PC-9 (cell line): ENCODE measurements around the gene UBE2S.

Source experiments
- EZH2 ChIP-seq: fragments of 200-600 bp; sonication (generic); IDR thresholded peaks from 2 replicates; pipeline ENCODE4 v1.8.0; 2017; ENCODE audit warnings: antibody characterized with exemption, low read depth
- TF ChIP-seq, protein P1 (sequence below): fragments of 200-600 bp; sonication (generic); conservative IDR thresholded peaks from 2 replicates; pipeline ENCODE4 v1.6.1; 2017; ENCODE audit warnings: mixed run types, antibody characterized with exemption, mild to moderate bottlenecking, moderate library complexity

- TF ChIP-seq EZH2 = no peak
- TF ChIP-seq, protein P1, sequence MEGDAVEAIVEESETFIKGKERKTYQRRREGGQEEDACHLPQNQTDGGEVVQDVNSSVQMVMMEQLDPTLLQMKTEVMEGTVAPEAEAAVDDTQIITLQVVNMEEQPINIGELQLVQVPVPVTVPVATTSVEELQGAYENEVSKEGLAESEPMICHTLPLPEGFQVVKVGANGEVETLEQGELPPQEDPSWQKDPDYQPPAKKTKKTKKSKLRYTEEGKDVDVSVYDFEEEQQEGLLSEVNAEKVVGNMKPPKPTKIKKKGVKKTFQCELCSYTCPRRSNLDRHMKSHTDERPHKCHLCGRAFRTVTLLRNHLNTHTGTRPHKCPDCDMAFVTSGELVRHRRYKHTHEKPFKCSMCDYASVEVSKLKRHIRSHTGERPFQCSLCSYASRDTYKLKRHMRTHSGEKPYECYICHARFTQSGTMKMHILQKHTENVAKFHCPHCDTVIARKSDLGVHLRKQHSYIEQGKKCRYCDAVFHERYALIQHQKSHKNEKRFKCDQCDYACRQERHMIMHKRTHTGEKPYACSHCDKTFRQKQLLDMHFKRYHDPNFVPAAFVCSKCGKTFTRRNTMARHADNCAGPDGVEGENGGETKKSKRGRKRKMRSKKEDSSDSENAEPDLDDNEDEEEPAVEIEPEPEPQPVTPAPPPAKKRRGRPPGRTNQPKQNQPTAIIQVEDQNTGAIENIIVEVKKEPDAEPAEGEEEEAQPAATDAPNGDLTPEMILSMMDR = no peak
Observed at GRCh38 chr19:55365964-55366363, 41.6 kb downstream of the UBE2S start.
